Calu3 (cell line): ENCODE data around the gene PRODH2. TPM values are rescaled to one million over a fixed set of nuclear protein-coding genes. Genes with fewer than 3 reads are reported as not detected.
"Not testable (repeated sequence)": the region's sequence is repeated elsewhere in the genome, so short reads cannot be mapped to it uniquely, and the experiment has no call there.

Experiments used
- BruUV-seq: library from RNA; stranded (reverse); fragments of 400-500 nt; replicated peaks from 2 replicates; lab custom pipeline; 2021; lab: Mats Ljungman, UMichigan
- CTCF ChIA-PET: fragments of 300-600 bp; sonication (Branson Sonifier 250); formaldehyde crosslinking; loops from one replicate; lab custom pipeline; 2022; ENCODE audit warnings: antibody characterized with exemption; lab: Charles Lee
- DNase-seq: peaks from one replicate; pipeline ENCODE4 v3.0.0; 2022
- H3K27ac Mint-ChIP-seq: one replicate; pipeline ENCODE4 v1.8.0; 2022; ENCODE audit warnings: mixed read lengths; ENCODE audit not compliant: unreplicated experiment
- H3K27me3 Mint-ChIP-seq: one replicate; pipeline ENCODE4 v1.8.0; 2022; ENCODE audit warnings: mixed read lengths; ENCODE audit not compliant: unreplicated experiment
- H3K36me3 Mint-ChIP-seq: one replicate; pipeline ENCODE4 v1.8.0; 2022; ENCODE audit warnings: mild to moderate bottlenecking, moderate library complexity, mixed read lengths; ENCODE audit not compliant: insufficient read depth, unreplicated experiment
- H3K4me1 Mint-ChIP-seq: one replicate; pipeline ENCODE4 v1.8.0; 2022; ENCODE audit warnings: mild to moderate bottlenecking, low read depth, mixed read lengths; ENCODE audit not compliant: unreplicated experiment
- H3K4me3 Mint-ChIP-seq: one replicate; pipeline ENCODE4 v1.8.0; 2022; ENCODE audit warnings: mild to moderate bottlenecking, low read depth, moderate library complexity, mixed read lengths; ENCODE audit not compliant: unreplicated experiment
- H3K9me3 Mint-ChIP-seq: one replicate; pipeline ENCODE4 v1.8.0; 2022; ENCODE audit warnings: low read depth, mixed read lengths; ENCODE audit not compliant: unreplicated experiment
- CTCF ChIP-seq: fragments of 200-600 bp; IDR thresholded peaks from one replicate; pipeline ENCODE4 v1.8.0; 2022; ENCODE audit warnings: antibody characterized with exemption; ENCODE audit not compliant: unreplicated experiment
- intact Hi-C: fragments of 100-400 bp; cut with micrococcal nuclease; formaldehyde crosslinking; loops from one replicate; pipeline ENCODE4 v1.10.0; 2022; ENCODE audit not compliant: unreplicated experiment
- total RNA-seq: library from RNA; stranded (reverse); gene quantifications from 2 replicates; pipeline ENCODE4 v1.2.3, GENCODE V29; 2022

The PRODH2 gene
- total RNA-seq, 1 experiment from 2014 or later: not detected

GRCh38 chr19:35844482-35845214 lies 32.0 kb upstream of the PRODH2 start:
- Mint-ChIP-seq H3K27ac (no peak overlapping the region), H3K4me1 (peaks cover 23% of the 10 kb centered on the region), H3K36me3 (peaks cover 6% of the 10 kb centered on the region), H3K27me3 (peaks cover 76% of the 10 kb centered on the region), H3K9me3 (peaks cover 7% of the 10 kb centered on the region), H3K4me3 (peak overlapping the region; percentile 61)
- TF ChIP-seq CTCF: no peak
- intact Hi-C loops: no loop called here
- CTCF ChIA-PET: interaction anchor here (0.7 kb wide), 1 partner anchor 24 kb away, joined by 3 read pairs; no protein-coding TSS in a partner anchor
- no TSS peak for BruUV-seq
- no peak for DNase-seq

DNA sequence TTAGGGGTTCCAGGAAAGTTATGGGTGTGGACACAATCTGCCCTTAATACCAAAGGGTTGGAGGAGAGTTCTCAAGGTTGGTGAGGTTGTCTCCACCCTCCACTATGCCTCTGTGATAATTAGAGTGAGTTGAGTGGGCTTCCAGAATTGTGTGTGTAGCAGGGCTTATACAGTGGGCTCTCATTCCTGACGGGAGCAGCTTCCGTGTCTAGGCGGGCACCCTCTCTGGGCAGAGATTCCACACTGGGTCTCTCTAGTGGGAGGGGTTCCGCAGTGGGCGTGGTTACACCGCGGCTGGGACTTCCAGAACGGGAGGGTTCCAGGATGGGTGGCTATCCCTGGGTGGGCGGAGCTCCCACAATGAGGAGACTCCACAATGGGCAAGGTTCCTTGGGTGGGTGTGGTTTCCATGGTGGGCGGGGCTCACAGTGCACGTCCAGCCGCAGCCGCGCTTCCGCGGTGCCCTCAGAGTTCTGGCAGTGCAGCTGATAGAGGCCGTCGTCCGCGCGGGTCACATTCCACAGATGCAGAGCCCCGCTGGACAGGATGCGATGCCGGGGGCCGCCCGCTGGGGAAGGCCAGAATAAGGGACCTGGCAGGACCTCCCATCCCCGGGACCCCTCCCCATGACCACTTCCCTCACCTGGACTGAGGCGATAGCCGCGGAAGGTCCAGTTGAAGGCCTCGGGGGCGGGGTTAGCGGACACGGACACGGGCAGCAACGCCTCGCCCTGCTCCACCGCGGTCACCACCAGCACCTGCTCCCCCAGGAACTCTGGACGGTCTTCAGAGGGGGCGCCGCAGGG lies 31.2 kb upstream of the PRODH2 start:
- H3K27ac Mint-ChIP-seq: no peak overlapping the region
- CTCF ChIA-PET: no interaction called here
- peaks cover 23% of the 10 kb centered on the region for H3K4me1 Mint-ChIP-seq
- DNase-seq: no peak
- H3K9me3 Mint-ChIP-seq: peaks cover 7% of the 10 kb centered on the region
- peaks cover 69% of the 10 kb centered on the region for H3K27me3 Mint-ChIP-seq
- intact Hi-C loops: no loop called here
- peak overlapping the region; percentile 61 for H3K4me3 Mint-ChIP-seq
- no TSS peak for BruUV-seq
- H3K36me3 Mint-ChIP-seq: peaks cover 6% of the 10 kb centered on the region
- no peak for TF ChIP-seq CTCF

DNA sequence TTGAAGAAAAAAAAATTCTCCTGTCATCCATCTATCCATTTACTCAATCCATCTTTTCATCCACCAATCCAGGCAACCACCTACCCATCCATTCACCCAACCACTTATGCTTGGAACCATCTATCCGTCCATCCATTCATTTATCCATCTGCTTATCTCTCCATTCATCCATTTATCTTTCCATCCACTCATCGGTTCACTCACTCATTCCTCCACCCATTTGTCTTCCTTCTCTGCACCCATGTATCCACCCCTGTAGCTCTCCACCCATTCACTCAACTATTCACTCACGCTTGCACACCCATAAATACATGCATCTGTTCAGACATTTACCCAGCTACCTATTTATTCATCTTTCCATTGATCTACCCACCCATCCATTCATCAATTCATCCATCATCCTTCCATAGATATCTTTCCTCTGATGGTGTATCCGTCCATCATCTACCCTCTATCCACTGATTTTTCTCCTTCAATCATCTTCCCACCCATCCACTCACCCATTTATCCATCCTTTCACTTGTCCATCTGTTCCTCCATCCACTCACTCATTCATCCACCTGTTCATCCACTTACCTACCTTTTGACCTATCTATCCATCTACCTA lies 30.1 kb upstream of the PRODH2 start:
- TF ChIP-seq CTCF: no peak
- Mint-ChIP-seq H3K27me3 (peaks cover 59% of the 10 kb centered on the region), H3K4me1 (peaks cover 23% of the 10 kb centered on the region), H3K9me3 (peaks cover 7% of the 10 kb centered on the region), H3K27ac (no peak overlapping the region), H3K4me3 (no peak overlapping the region), H3K36me3 (peaks cover 6% of the 10 kb centered on the region)
- DNase-seq: no peak
- intact Hi-C loops: no loop called here
- BruUV-seq: no TSS peak
- CTCF ChIA-PET: no interaction called here

DNA sequence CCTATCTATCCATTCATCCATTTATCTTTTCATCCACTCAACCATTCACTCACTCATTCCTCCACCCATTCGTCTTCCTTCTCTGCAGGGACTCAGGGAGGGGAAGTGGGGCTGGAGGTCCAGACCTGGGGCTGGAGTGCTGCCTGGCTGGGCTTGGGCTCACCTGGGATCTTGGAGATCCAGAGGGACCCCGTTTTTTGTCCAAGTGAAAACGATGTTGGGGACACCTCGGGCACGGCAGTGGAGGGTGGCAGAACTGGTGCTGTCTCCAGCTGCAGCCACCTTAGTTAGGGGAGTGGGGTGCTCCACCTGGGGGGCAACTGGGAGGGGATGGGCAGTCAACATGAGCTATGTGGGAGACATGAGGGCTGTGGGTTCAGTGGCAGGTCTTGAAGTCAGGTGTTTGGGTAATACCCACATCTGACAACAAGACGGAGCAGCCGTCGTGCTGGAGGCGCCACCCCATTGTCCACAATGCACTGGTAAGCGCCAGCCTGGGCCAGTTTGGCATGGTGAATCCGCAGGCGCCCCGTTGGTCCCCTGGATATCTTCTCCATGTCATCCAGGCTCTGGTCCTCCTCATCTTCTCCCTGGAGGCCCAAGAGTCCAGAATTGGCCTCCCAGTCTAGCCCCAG lies 29.4 kb upstream of the PRODH2 start:
- peaks cover 60% of the 10 kb centered on the region for H3K27me3 Mint-ChIP-seq
- no peak overlapping the region for H3K4me3 Mint-ChIP-seq
- H3K36me3 Mint-ChIP-seq: peaks cover 6% of the 10 kb centered on the region
- intact Hi-C loops: no loop called here
- no TSS peak for BruUV-seq
- no peak for DNase-seq
- no peak for TF ChIP-seq CTCF
- CTCF ChIA-PET: no interaction called here
- H3K9me3 Mint-ChIP-seq: peaks cover 7% of the 10 kb centered on the region
- H3K4me1 Mint-ChIP-seq: peaks cover 23% of the 10 kb centered on the region
- H3K27ac Mint-ChIP-seq: no peak overlapping the region

- intact Hi-C loops, H3K9me3 Mint-ChIP-seq, DNase-seq, H3K4me3 Mint-ChIP-seq, H3K4me1 Mint-ChIP-seq, H3K27ac Mint-ChIP-seq, H3K36me3 Mint-ChIP-seq, BruUV-seq: not testable (repeated sequence)
- peaks cover 61% of the 10 kb centered on the region for H3K27me3 Mint-ChIP-seq
- CTCF ChIA-PET: interaction anchor here (0.7 kb wide), 2 partner anchors 20 to 81 kb away, joined by 4 read pairs; no protein-coding TSS in a partner anchor
Observed at GRCh38 chr19:35836096-35836495, 23.5 kb upstream of the PRODH2 start.
